Astrocyte (in vitro differentiated cells and primary cell): Measurements from ENCODE around the gene GRK3.
"Not testable (repeated sequence)": the region's sequence is repeated elsewhere in the genome, so short reads cannot be mapped to it uniquely, and the experiment has no call there.

ENCODE experiments used
- CTCF ChIP-seq: IDR thresholded peaks from 2 replicates; pipeline ENCODE4 v1.5.1; 2011; ENCODE audit warnings: low read depth, mild to moderate bottlenecking, inconsistent platforms, low read length, moderate library complexity; ENCODE audit not compliant: insufficient read depth
- EZH2 ChIP-seq: IDR thresholded peaks from 2 replicates; pipeline ENCODE4 v1.6.1; 2012; ENCODE audit warnings: mild to moderate bottlenecking, low read length, inconsistent platforms; ENCODE audit not compliant: insufficient read depth

- TF ChIP-seq CTCF, EZH2: not testable (repeated sequence)
Observed at GRCh38 chr22:25562966-25563760, 1.3 kb upstream of the GRK3 start.
